HG02884 (cell line): Measurements from ENCODE around the gene GABRD.

Source experiments
- ATAC-seq: cut with Tn5 transposase; IDR thresholded peaks from one replicate; pipeline ENCODE4 v1.9.1; 2021; ENCODE audit warnings: mild to moderate bottlenecking, moderate library complexity; ENCODE audit not compliant: unreplicated experiment

GABRD gene

DNA sequence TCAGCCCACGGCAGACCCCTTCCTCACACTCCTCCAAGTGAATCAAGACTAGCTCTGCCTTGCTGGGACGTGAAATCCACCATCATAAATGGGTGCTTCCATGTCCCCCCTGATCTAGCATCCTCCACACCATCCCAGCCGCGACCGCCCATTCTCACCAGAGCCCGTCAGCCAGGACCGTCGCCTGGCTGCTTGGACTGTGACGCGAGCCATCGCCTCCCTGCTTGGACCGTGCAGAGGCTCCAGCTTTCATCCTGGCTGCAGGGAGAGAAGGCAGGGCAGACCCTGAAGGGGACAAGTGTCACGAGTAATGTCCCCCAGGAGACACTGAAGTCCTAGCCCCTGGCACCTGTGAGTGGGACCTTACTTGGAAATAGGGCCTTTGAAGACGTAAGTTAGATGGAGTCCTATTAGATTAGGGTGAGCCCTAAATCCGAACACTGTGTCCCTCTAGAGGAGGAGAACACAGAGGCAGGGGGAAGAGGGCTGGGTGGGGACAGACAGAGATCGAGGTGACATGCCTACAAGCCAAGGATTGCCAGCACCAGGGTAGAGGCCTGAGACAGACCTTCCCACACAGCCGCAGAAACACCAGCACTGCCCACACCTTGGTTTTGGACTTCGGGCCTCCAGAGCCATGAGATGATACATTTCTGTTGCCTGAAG, 18.3 kb downstream of the GABRD start:
- ATAC-seq, result no peak

DNA sequence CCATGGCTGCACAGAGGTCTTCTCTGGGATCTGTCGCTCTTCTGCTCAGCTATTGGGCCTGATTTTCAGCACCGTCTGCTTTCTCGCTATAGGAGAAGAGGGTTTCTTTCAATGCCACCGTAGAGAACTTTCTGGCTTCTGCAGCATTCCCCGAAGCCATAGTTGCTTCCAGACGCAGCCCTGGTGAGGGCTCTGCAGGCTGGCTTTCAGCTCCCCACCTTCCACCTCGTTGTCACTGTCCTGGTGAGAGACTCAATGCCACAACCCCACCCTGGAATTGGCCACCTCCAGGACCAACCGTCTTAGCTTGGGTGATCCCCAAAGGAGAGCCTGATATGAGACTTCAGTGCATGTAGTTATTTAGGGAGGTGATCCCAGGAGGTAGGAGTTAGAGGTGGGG, 19.1 kb downstream of the GABRD start:
- ATAC-seq, result no peak

DNA sequence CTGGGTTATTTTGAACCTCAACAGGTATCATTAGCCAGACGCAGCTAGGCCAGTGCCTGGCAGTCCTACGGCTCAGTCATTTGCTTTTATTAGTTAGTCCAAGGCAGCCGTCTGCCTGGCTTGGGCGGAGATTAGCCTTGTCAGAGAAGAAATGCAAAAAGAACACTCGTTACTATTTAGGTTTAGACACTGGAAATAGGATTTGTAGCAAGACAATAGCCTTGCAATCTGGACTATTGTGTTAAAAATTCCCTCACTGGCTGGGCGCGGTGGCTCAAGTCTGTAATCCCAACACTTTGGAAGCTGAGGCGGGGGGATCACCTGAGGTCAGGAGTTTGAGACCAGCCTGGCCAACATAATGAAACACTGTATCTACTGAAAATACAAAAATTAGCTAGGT, 20.1 kb downstream of the GABRD start:
- ATAC-seq, result no peak

DNA sequence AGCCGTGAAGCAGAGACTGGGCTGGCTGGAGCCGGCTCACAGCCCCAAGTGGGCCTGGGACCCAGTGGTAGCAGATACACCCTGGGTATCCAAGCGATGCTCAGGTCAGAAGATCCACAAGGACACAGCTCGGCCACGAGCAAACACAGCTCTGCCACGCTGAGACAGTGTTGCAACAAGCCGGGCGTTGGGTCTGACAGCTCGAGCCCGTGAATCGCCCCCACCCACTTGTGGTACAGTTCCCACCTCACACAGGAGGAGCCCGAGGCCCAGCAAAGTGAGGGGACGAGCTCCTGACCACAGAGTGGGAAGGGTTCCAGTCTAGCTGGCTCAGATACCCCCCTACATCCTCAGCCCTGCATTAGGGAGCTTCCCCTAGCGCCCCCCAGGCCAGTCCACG, 22.2 kb downstream of the GABRD start:
- ATAC-seq, result no peak

- no peak for ATAC-seq
Observed at GRCh38 chr1:2041887-2042286, 22.7 kb downstream of the GABRD start.

DNA sequence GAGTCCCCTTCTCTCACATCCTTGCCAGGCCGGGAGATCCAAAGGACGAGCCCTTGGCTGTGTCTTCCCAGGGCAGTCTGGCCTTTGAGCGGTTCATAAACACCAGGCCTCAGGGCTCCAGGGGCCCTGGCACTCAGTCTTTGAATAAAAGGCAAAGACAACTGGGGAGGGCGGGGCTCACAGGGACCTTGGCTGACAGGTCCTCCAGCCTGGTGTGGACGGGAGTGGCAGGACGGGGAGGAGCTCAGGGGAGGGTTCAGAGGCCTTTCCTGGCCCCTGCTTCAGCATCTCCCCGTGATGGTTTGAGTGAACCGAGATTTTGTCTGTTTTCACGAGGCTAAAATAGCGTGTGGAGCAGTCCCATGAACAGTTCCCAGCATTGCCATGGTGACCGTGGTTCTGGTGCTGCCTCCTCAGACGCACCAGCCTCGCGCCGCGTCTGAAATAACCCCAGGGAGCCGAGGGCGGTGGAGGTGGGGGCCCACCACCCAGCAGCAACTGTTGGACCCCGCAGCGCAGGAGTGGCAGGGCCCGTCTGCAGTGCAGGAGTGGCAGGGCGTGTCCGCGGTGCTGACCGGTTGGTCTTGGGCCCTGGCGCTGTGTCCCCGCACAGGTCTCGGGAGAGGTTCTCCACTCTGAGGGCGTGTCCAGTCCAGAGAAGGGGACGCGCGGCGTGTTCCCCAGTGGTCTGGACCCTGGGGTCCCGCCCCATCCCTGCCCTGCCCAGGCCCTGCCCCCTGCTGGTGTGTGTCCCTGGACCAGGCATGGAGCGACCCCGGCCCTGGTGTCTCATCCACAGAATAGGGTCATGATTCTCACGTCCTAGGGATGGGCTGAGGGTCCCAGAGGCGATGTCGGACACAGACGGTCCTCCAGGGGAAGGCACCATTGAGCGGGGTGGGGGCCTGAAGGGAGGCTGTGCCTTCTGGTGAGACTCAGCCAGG, 24.0 kb downstream of the GABRD start:
- no peak for ATAC-seq

GRCh38 chr1:2043886-2044285, 24.7 kb downstream of the GABRD start:
- no peak for ATAC-seq

DNA sequence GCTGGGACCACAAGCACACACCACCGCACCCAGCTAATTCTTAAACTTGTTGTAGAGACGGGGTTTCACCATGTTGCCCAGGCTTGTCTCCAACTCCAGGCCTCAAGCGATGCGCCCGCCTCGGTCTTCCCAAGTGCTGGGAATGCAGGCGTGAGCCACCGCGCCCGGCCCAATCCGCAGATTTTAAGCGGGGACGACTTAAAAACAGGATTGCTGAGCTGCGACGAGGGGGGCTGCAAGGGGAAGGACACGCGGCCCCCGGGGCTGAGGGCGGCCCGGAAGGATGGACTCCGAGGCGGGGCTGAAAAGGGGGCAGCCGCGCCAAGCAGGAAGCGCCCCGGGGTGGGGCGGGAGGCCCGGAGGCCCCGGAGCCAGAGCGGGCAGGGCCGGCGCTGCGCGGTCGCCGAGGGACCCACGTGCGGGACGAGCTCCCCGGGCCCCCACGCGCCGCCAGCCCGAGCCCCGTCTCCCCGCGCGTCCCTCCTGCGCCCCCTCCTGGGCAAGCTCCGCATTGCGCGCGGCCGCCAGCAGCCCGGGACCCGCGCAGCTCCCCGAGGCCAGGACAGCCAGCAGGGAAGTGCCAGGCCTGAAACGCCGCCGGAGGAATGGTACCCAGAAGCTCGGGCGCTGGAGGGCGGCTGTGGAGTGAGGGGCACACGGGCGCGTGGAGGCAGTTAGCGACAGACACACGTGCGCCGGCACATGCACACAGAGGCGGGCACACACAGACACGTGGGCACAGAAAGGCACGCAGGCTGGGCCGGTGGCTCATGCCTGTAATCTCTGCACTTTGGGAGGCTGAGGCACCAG, 25.6 kb downstream of the GABRD start:
- no peak for ATAC-seq

- ATAC-seq, result no peak
Observed at GRCh38 chr1:2045468-2046173, 26.5 kb downstream of the GABRD start.

DNA sequence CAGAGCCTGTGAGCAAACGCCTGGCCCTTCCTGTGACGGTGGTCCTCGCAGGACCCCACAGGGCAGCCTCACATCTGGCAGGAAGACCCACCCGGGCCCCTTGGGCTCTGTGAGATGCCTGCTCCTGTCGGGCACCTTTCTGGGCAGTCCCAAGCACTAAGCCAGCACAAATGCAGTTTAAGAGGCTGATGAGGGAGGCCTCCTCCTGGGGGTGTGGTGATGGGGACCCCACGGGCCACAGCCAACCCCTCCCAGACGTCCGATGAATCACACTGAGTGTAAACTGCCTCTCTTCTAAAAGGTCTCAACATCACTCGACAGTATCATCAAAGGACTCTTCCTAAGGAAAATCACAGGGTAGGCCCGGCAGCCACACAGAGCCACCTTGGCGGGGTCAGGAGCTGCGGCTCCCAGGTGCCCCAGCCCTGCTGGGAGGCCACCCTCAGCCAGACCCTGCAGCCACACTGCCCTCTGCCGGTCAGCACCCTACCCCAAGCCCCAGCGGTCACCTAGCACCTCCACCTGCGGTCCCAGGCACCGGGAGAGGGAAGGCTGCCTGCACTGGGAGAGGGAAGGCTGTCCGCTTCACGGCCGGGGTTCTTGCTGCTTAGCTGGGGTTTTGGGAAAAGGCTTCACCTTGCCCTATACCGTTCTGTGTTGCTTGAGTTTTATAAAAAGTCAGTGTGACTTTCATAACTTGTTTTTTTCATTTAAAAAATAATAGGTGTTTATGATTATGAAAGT, 27.2 kb downstream of the GABRD start:
- ATAC-seq, result no peak

- ATAC-seq, result no peak
Observed at GRCh38 chr1:2046953-2047748, 28.0 kb downstream of the GABRD start.

- no peak for ATAC-seq
Observed at GRCh38 chr1:2047749-2048729, 28.9 kb downstream of the GABRD start.

DNA sequence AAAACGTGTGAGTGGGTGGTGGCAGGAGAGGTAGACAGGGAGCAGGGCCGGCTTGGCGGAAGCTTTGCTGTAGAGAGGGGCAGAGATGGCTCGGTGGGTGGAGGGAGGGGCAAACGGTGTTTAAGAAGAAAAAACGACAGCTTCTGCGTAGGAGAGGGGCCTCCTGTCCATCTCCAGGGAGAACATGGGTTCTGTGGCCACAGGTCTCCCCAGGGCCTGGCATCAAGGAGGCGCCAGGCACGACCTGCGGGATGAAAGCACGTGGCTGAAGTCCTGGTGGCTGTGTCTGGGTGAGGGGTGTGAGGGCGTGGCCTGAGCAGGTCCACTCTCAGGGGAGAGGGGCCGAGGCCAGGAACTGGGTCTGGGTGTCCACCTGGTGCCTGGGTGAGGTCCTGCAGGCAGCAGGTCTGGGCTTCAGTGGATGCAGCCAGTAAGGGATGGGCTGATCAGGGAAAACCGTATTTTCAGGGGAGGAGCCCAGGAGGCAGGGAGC, 30.1 kb downstream of the GABRD start:
- no peak for ATAC-seq

DNA sequence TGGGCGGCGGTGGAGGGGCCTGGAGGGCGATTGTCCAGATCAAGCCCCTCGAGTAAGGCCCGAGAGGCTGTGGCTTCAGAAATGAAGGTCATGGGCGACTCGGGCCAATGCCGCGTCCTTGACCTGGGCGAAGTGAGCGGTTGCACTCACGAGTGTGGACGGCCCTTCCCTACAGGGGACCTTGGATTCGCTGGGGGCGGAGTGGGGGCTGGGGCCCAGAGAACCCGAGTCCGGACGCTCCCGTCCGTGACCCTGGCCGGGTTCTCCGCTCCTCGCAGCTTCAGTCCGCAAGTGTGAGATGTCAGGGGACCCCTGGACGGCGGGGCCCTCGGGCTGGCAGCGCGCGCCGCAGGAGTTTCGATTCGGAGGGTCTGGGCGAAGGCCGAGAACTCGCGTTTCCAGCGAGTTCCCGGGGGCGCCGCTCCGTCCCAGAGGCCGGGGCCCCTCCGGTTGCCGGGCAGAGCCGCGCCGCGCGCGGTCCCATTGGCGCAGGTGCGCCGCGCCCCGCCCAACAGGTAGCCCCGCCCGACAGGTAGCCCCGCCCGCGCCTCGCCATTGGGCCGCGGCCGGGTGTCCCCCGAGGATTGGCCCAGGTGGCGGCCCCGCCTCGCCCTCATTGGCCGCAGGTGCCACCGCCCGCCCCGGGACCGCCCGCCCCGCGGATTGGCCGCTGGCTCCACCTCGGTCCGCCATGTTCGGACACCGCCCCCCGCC, 30.7 kb downstream of the GABRD start, which contains the start of gene PRKCZ:
TSS of gene PRKCZ (plus strand) at position 694 of the 714 bp plus-strand sequence. CDS start 220 bp downstream, outside the sequence.
- ATAC-seq, result no peak

GRCh38 chr1:2050461-2050792, 31.3 kb downstream of the GABRD start:
- no peak for ATAC-seq

GRCh38 chr1:2050793-2051682, 31.9 kb downstream of the GABRD start:
- ATAC-seq, result no peak
